Stomach smooth muscle (tissue), 2 donors: ENCODE data around the gene PNPLA2.

Source experiments
- H3K27ac ChIP-seq: one replicate; pipeline ENCODE4 v1.7.0; 2013; ENCODE audit warnings: mild to moderate bottlenecking, low read length, inconsistent platforms
- H3K27me3 ChIP-seq, 2 donors: one replicate each; pipeline ENCODE4 v1.7.0; 2013; ENCODE audit warnings: low read length in 2 of 2; ENCODE audit not compliant: insufficient read depth in 2 of 2, control insufficient read depth in 1 of 2
- H3K36me3 ChIP-seq, 2 donors: one replicate each; pipeline ENCODE4 v1.7.0; 2013; ENCODE audit warnings: low read length in 2 of 2; ENCODE audit not compliant: control insufficient read depth in 2 of 2, insufficient read depth in 2 of 2
- H3K4me1 ChIP-seq: one replicate; pipeline ENCODE4 v1.7.0; 2013; ENCODE audit warnings: low read length; ENCODE audit not compliant: control insufficient read depth, insufficient read depth
- H3K4me3 ChIP-seq, 2 donors: one replicate each; pipeline ENCODE4 v1.7.0; 2013; ENCODE audit warnings: low read length in 2 of 2
- H3K9ac ChIP-seq, 2 donors: one replicate each; pipeline ENCODE4 v1.7.0; 2013; ENCODE audit warnings: low read length in 2 of 2, mild to moderate bottlenecking in 1 of 2
- H3K9me3 ChIP-seq, 2 donors: one replicate each; pipeline ENCODE4 v1.7.0; 2013; ENCODE audit warnings: low read length in 2 of 2; ENCODE audit not compliant: control insufficient read depth in 2 of 2
- donor health status: healthy.
- donor health status: Pancreatic carcinoma.

Gene PNPLA2

DNA sequence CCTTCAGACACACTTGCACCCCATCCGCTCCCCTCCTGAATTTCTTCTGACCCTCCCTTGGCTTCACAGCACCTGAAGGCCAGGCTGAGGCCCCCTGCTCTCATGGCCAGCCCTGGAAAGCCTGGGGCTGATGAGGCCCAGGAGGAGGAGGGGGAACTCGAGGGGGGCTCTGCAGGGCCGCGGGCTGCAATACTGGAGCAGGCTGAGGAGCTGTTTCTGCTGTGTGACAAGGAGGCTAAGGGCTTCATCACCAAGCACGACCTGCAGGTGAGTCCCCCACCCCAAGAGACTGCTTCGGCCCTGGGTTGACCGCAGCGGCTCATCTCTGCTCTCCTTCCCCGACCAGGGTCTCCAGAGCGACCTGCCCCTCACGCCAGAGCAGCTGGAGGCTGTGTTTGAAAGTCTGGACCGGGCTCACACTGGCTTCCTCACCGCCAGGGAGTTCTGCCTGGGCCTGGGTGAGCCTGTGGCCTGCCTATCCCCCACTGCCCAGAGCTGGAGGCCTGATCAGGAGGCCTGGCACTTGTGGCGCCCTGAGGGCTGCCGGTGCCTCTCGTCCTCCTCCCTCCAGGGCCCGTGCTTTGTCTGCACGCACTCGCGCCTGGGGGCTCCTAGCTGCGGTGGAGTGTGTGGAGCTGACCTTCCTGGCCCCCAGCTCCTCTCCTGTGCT is 9.9 kb downstream of the PNPLA2 start:
- peaks cover 56% of the 10 kb centered on the region for H3K4me1 ChIP-seq
- no peak overlapping the region for H3K27ac ChIP-seq

DNA sequence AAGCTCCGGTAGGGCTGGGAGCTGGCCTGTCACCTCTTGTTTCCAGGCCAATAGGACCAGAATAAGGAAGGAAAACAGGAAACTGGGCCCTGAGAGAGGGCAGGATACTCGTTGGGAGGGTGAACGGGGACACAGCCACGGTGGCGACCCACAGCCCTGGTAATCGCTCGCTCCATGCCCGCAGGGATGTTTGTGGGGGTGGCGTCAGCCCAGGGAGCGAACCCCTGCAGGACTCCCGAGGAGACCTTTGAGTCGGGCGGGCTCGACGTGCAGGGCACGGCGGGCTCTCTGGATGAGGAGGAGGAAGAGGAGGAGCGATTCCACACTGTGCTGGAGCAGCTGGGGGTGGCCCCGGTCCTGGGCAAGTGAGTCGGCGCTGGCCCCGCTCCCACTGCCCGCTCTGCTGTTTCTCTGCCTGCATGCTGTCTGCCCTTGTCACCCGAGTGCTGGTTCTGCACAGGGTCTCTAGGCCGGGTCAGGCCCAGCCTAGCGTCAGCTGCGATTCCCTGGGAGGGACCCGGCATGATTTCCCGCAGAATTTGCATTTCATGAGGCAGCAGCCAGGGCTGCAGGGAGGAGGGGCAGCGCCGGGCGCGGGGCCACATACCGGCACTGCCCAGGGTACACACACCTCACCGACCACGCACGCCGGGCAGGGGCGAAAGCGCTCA is 10.6 kb downstream of the PNPLA2 start:
- H3K4me1 ChIP-seq = peaks cover 62% of the 10 kb centered on the region
- peak overlapping the region; percentile 14 to 63 for H3K4me3 ChIP-seq
- peaks cover 0 to 8% of the 10 kb centered on the region in 2 donors for H3K36me3 ChIP-seq
- H3K9me3 ChIP-seq = no peaks in the 10 kb centered on the region
- peaks cover 57 to 81% of the 10 kb centered on the region in 2 donors for H3K27me3 ChIP-seq
- no peak overlapping the region for H3K27ac ChIP-seq
- no peak overlapping the region for H3K9ac ChIP-seq

More for the DNA sequence above, 9.9 kb downstream of the PNPLA2 start:
- H3K36me3 ChIP-seq = peaks cover 0 to 8% of the 10 kb centered on the region in 2 donors
- no peaks in the 10 kb centered on the region for H3K9me3 ChIP-seq
- H3K4me3 ChIP-seq = peak overlapping the region in 1 of 2 donors; percentile 22
- no peak overlapping the region for H3K9ac ChIP-seq
- peaks cover 57 to 81% of the 10 kb centered on the region in 2 donors for H3K27me3 ChIP-seq

DNA sequence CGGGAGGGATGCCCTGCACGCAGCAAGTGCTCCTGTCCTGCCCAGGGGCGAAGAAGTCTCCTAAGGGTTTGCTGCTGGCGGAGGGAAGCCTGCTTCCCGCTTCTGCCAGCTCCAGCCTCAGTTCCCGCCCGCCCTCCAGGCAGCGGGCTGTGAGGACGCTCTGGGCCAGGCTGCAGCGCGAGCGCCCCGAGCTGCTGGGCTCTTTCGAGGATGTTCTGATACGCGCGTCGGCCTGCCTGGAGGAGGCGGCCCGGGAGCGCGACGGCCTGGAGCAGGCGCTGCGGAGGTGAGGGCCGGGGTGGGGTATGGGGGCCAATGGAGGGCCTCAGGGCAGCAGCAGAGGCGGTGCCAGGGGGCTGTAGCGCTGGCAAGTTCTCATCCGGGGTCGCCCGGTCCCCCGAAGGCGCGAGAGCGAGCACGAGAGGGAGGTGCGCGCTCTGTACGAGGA is 11.2 kb downstream of the PNPLA2 start:
- no peak overlapping the region for H3K9ac ChIP-seq
- peak overlapping the region in 1 of 2 donors; percentile 63 for H3K4me3 ChIP-seq
- H3K4me1 ChIP-seq = peaks cover 68% of the 10 kb centered on the region
- H3K27ac ChIP-seq = no peak overlapping the region
- no peaks in the 10 kb centered on the region for H3K9me3 ChIP-seq
- peaks cover 0 to 3% of the 10 kb centered on the region in 2 donors for H3K36me3 ChIP-seq
- peaks cover 57 to 76% of the 10 kb centered on the region in 2 donors for H3K27me3 ChIP-seq

DNA sequence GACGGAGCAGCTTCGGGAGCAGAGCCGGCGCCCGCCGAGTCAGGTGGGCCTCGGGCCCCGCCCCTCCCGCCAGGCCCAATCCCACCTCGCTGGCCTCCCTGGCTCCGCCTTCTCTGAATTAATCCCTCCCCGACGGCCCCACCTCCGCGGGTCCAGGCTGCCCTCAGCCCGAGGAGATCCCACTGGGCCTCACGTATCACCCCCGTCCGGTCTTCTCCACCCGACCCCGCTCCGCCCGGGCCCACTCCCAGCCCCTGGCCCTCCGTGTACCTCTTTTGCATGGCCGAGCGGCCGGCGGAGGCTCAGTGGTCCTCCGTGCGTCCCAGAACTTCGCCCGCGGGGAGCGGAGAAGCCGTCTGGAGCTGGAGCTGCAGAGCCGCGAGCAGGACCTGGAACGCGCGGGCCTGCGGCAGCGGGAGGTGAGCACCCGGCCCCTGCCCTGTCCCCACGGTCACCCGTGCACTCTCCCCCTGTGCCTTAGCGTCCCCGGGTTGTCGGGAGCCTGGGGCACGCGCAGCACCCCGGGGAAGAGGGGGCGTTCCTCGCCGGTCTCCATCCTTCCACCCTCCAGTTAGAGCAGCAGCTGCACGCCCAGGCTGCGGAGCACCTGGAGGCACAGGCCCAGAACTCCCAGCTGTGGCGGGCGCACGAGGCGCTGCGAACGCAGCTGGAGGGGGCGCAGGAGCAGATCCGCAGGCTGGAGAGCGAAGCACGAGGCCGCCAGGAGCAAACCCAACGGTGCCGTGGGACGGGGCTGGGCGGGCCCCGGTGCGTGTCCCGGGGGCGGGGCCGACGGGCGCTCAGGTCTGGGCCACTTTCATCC is 11.8 kb downstream of the PNPLA2 start:
- Histone ChIP-seq H3K36me3 (no peaks in the 10 kb centered on the region), H3K27ac (no peak overlapping the region), H3K4me3 (peak overlapping the region in 1 of 2 donors; percentile 63), H3K9me3 (no peaks in the 10 kb centered on the region), H3K27me3 (peaks cover 52 to 70% of the 10 kb centered on the region in 2 donors), H3K4me1 (peaks cover 73% of the 10 kb centered on the region), H3K9ac (no peak overlapping the region)

DNA sequence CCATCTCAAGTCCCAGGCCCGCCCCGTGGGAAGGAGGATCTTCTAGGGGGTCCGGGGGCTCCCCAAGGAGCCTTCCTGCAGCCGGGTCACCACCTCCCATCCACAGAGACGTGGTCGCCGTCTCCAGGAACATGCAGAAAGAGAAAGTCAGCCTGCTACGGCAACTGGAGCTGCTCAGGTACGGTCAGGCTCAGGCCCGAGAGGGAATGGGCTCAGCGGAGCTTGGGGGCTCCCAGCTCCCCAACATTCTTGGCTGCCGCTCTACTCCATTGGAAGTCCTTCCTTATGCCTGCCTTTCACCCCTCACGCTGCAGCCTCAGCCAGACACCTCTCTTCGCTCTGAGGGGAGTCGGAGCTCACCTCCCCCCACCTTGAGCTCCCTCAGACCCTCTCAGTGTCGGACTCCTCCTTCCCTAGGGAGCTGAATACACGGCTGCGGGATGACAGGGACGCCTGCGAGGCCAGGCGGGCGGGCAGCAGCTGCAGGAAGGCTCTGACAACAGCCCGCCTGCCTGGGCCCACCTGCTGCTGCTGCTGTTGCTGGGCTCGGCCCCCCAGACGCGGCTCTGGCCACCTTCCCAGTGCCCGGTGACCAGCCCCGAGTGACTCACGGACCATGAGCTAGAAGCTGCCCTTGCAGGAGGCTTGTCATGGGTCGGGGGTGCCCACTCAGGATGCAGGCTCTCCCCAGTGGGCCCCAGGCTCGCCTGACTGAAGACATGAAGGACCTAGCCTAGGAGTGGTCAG is 12.6 kb downstream of the PNPLA2 start:
- peaks cover 73% of the 10 kb centered on the region for H3K4me1 ChIP-seq
- H3K27me3 ChIP-seq = peaks cover 44 to 62% of the 10 kb centered on the region in 2 donors
- H3K27ac ChIP-seq = no peak overlapping the region
- no peaks in the 10 kb centered on the region for H3K36me3 ChIP-seq
- no peaks in the 10 kb centered on the region for H3K9me3 ChIP-seq
- no peak overlapping the region for H3K4me3 ChIP-seq
- no peak overlapping the region for H3K9ac ChIP-seq

DNA sequence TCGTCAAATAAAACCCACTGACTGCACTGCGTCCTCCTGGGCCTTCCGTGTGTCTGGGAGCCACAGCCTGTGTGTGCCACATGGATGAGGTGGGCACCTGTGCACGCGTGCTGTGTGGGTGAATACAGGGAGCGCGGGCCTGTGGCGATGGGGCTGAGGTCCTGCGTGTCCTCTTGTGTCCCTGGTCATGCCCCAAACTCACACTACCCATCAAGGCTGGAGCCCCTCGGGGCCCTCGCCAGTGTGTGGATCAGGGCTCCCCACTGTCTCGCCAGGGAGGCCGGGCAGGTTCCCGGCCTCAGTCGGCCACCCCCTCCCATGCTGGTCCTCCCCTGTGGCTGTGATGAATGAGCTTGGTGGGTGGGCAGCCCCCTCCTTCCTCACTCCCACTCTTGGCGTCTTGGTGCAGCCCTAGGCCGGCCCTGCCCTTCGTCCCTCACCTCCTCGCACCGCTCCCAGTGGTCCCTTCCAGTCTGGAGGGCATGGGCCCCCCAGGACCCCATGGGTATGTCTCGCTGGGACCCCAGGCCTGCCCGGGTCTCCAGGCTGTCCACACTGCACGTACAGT is 13.3 kb downstream of the PNPLA2 start:
- H3K9ac ChIP-seq = peak overlapping the region; percentile 13 to 28

DNA sequence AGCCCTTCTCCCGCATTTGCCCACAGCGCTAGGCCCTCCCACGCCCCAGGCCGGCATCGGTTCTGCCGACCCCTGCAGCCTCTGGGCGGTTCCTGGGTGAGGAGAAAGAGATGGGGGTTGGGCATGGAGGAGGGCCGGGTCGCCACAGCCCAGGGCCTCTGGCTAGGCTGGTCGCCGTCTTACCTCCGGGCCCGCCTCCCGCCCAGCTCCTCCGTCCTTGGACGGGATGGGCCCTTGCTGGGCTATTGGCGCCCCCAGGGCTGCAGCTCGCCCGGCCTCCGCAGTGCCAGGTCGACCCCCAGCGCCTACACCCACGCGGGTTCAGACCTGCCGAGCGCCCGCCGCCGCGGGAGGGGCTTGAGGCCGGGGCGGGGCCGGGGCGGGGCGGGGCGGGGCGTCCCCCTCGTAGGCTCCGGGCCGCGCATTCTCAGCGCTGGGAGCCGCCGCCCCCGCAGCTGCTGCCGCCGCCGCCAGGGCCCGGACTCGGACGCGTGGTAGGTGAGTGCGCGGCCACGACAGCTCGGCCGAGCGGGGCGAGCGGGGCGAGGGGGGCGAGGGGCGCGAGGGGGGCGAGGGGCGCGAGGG is 13.9 kb downstream of the PNPLA2 start, which contains the start of gene CD151:
Gene CD151, plus strand, starts transcription at position 424 of the 585 bp plus-strand sequence. CDS start 3,118 bp downstream, outside the sequence.
- peak within 1 kb of the TSS; percentile 78 to 81 for H3K4me3 ChIP-seq
- peaks cover 36 to 49% of the 10 kb centered on the region in 2 donors for H3K27me3 ChIP-seq
- peaks cover 0 to 12% of the 10 kb centered on the region in 2 donors for H3K36me3 ChIP-seq
- H3K4me1 ChIP-seq = peaks cover 63% of the 10 kb centered on the region
- H3K9me3 ChIP-seq = no peaks in the 10 kb centered on the region
- H3K27ac ChIP-seq = peak within 1 kb of the TSS; percentile 88
- peak within 1 kb of the TSS; percentile 78 to 82 for H3K9ac ChIP-seq

More for the DNA sequence above, 13.3 kb downstream of the PNPLA2 start:
- Histone ChIP-seq H3K27ac (no peak overlapping the region), H3K36me3 (peaks cover 0 to 6% of the 10 kb centered on the region in 2 donors), H3K9me3 (no peaks in the 10 kb centered on the region), H3K27me3 (peaks cover 40 to 55% of the 10 kb centered on the region in 2 donors), H3K4me1 (peaks cover 68% of the 10 kb centered on the region), H3K4me3 (peak overlapping the region in 1 of 2 donors; percentile 71)

DNA sequence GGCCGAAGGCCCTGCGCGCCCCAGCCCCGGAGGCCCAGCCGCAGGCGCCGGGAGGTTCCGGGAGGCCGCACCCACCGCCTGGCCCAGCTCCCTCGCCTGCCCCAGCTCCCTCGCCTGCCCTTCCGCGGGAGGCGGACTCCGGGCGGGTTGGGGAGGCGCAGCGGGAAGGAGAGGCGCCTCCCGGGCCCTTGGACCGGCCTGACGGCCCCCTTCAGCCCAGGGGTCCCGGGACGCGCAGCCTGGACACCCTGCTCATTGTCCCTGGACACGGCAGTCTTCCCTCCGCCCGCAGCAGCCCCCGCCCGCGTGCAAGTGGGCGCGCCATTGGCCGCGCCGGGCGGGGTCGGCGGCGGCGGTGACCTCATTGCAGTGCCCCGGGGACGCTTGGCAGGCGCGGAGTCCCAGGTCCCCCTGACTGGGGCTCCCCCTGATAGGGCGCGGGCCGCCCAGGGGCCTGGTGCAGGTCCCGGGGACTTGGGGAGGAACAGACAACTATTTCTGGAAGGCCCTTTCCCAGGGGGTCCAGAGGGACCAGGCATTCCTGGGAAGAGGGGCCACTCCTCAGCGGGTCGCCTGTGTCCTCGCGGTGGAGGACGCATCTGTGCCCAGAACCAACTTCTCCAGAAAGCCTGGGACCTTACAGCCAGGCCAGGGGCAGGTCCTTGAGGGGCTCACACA is 14.5 kb downstream of the PNPLA2 start:
- H3K4me1 ChIP-seq = peaks cover 60% of the 10 kb centered on the region
- H3K27ac ChIP-seq = peak overlapping the region; percentile 88
- H3K9me3 ChIP-seq = no peaks in the 10 kb centered on the region
- H3K4me3 ChIP-seq = peak overlapping the region; percentile 78 to 81
- H3K36me3 ChIP-seq = peaks cover 0 to 15% of the 10 kb centered on the region in 2 donors
- H3K9ac ChIP-seq = peak overlapping the region; percentile 78 to 82
- peaks cover 30 to 43% of the 10 kb centered on the region in 2 donors for H3K27me3 ChIP-seq

DNA sequence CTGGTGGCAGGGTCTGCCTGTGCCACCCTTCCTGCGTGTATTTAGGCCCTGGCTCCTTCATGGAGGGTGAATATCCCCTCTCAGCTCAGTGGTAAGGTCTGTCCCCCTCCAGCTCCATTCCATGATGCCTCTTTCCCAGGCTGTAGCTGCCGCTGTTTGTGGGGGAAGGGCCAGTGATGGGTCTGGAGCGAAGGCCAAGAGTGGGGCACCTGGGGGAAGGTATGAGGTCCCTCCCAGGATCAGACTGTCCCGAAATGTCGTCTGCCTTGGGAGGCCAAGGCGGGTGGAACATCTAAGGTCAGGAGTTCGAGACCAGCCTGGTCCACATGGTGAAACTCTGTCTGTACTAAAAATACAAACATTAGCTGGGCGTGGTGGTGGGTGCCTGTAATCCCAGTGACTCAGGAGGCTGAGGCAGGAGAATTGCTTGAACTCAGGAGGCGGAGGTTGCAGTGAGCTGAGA is 15.2 kb downstream of the PNPLA2 start:
- Histone ChIP-seq H3K4me3 (peak overlapping the region; percentile 78 to 81), H3K9me3 (no peaks in the 10 kb centered on the region), H3K36me3 (peaks cover 5 to 19% of the 10 kb centered on the region in 2 donors), H3K27me3 (peaks cover 27 to 36% of the 10 kb centered on the region in 2 donors), H3K27ac (peak overlapping the region; percentile 88), H3K9ac (peak overlapping the region; percentile 78 to 82), H3K4me1 (peaks cover 63% of the 10 kb centered on the region)
